H4 (cell line): ENCODE data around the gene FAM199X. TPM values are rescaled to one million over a fixed set of nuclear protein-coding genes. Genes with fewer than 3 reads are reported as not detected.

ENCODE experiments used
- DNase-seq: peaks from one replicate; pipeline ENCODE4 v3.0.0-alpha.2; 2015; ENCODE audit warnings: low spot score
- total RNA-seq: library from RNA; depleted of rRNA; stranded (reverse); fragments of >200 nt; shearing (Covaris generic); gene quantifications from 2 replicates; pipeline ENCODE4 v1.2.3, GENCODE V29; 2014; rRNA removed

The FAM199X gene
- total RNA-seq, result 23.1 and 30.8 TPM in 2 replicates

DNA sequence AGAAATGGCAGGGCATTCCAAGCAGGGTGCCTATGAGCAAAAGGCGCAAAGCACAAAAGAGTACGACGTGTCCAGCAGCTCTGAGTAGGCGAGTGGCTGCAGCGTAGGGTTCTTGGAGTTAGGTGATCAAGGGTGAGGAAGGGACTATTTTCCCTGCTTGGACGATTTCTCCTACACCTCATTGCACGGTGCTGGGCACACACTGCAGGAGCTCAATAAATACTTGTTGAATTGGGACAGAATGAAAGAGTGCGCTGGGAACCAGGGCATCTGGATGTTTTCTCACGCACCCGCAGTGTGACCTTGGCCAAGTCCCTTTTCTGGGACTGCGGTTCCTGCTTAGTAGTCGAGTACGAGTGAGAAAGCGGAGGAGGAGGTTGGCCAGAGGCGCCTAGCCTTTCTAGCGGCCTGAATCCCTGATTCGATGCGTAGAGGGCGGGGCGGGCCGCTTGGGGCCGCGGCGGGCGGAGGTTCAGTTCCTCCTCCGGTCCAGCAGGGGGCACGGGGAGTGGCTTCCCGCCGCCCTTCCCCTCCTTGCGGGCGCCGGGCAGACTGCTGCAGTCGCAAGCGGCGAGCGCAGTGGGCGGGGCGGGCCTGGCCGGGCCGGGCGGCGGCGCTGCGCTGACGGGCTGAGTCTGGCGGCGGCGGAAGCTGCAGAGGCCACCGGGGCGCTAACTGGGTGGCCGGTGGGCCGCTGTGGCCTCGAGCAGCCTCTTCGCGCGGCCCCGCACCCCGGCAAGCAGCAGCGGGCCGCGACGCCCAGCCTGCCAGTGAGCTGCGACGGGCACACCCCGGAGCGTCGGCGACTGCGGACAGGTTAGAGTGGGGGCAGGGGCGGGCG, at the start of gene FAM199X:
FAM199X (plus strand) TSS at position 560 of the 841 bp plus-strand sequence. CDS start 333 bp downstream, outside the sequence.
- DNase-seq, result peak; percentile 78

DNA sequence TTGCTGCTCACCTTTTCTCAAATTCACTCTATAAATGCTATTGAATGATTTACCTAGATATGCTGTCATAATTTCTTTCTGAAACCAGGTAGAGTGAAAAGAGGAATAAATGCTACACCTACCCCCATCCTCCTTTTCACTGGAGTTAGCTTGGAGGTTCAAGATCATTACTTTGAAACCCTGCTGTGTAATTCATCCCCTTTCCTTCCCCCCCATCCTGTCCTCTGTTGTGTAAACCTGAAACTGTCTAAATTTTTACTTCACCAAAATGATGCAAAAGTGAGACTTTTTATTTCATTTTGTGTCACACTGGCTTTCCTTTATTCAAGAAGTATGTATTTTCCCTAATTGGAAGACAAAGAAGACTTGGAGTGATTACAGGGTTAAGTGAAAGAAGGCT, 48.5 kb upstream of the FAM199X start:
- DNase-seq, result no peak

DNA sequence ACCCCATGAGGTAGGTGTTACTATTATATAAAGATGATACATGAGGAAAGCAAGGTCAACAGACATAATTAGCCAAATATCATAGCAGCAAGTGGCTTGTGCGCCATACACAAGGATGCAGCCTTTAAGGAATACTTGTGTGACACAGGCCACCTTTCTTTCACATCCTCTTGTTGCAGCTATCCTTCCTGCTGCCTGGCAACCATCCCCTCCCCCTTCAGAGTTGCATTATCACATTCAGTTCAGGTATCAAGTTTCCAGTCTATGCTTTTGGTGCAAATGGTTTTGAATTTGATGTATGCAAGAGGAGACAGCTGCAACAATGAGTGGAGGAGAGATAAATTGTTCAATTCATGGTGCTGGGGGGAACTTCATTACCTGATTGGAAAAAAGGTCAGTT, 47.5 kb upstream of the FAM199X start:
- no peak for DNase-seq

DNA sequence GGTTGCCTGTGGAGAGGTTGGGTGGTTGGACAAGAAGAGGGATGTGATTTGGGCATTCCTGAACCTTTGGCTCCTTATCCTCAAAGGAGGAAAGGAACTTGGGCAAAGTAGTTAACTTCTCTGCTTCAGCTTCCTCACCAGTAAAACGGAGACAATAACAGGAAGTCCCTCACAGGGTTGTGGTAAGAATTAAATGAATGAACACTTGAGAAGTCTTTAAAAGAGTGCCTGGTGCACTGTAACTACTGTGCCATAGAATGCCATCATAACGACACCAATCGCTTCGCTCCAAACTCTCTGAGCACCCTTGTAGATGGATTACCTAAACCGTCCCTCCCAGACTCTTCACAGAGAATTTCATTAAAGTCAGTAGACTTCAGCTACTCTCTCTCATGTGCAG, 43.4 kb upstream of the FAM199X start:
- DNase-seq, result no peak

DNA sequence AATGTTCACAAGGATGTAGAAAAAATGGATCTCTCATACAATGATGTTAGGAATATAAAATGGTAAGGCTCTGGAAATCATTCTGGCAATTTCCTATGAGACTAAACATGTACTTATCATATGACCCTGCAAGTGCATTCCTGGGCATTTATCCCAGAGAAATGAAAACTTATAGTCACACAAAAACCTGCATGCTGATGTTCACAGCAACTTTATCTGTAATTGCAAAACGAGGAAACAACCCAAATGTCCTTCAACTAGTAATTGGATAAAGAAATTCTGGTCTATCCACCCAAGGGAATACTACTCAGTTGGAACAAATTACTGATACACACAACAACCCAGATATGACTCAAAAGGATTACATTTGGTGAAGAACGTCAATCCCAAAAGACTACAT, 39.4 kb upstream of the FAM199X start:
- no peak for DNase-seq

DNA sequence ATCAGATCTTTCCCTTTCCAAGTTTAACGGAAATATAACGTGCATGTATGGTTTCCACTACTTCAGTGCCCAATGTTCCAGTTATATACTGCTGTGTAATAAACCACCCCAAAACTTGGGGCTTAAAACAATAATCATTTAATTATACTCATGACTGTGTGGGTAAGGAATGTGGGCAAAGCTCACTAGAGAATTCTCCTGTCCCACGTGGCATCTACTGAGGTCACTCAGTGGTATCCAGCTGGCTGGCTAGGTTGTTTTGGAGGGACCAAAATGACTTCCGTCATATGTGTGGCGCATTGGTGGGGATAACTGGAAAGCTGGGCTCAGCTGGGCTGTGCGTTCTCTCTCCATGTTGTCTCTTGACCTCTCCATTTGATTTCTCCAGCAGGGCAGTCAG, 35.4 kb upstream of the FAM199X start:
- no peak for DNase-seq

DNA sequence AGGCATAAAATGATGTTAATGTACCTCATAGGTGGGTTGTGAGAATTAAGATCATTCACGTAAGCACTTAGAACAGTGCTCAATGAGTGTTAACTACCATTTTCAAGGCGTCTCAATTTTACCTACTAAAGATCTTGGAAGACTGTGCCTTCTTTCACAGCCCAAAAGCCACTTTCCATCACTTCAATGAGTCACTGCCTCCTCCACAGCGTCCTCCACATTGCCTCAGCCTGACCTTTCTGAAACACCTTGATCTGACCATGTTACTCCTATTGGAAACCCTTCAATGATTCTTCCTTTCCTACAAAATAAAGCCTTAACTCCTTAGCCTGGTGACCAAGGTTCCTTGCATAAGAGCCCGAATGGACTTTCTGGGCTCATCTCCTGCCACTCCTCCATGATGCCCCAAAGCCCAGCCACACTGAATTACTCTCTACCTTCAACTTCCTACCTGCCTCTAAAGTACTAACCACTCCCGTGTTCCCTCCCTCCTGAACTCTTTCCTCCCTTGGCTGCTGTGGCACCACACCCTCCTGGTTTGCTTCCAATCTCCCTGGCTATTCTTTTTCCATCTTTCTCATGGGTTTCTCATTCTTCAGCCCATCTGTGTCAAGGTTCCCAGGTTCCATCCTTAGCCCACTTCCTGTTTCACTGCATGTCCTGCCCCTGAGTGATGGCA, 31.5 kb upstream of the FAM199X start:
- DNase-seq, result no peak

DNA sequence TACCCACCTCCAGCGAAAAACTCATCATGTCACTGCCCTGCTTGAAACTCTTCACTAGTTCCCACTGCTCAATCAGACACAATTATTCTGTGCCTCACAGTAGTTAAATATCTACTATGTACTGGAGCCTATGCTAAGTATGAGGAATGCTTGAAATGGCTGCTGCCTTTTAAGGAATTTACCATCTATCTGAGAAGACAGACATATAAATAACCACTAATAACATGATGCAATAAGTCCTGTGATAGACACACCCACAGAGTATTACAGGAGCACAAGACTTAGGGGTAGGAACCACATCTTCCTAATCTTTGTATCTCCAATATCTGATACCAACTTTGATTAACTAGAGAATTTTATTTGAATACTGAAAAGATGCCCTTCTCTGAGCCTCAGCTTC, 30.6 kb upstream of the FAM199X start:
- DNase-seq, result no peak

DNA sequence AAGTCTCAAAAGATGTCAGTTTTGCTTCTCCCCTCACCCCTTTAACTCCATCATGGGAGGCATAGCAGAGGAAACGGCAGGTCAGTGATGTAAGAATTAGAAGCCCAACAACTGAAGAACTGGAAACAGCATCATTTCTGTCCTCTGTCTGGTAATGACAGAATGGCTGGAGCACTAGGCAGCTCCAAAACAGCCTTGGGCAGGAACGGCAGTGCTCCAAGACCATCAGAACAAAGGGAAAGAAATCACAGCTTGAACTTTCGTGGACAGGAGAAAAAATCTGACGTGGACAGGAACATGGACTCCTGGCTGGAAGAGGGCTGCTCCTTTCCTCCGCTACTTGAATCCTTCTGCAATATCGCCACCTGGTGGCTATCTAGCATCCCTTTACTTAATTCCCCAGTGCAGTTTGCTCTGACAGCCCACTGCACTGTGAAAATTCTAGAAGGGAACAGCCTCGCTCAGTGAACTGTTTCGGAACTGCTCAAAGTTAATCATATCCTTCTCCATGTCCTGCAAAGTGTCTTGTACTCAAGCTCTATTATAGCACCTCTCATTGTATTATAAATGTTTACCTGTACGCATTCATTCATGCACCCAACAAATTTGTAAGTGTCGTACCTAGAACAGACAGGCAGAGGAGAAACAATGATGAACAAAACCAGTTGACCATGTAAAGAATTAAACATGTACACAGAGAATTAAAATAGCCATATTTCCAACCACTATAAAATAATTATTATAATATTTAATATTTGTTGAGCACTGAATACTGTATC, 29.8 kb upstream of the FAM199X start:
- peak; percentile 84 for DNase-seq

DNA sequence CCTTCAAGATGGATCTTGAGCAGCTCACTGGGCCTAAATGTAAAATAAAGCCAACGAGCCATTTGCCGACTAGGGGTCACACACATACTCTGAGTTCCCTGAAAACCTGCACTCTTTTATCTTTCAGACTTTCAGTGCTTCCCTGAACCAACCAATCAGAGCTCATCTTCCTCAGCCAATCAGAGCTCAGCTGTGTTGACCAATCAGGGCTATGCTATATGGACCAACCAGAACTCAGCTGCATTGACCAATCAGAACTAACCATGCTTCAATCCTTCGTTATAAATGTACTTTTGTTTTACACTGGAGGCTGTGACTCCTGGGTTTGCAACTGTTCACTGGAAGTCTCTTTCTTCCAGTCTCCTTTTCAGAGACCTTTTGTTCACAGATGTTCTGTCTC, 28.8 kb upstream of the FAM199X start:
- peak; percentile 16 for DNase-seq

DNA sequence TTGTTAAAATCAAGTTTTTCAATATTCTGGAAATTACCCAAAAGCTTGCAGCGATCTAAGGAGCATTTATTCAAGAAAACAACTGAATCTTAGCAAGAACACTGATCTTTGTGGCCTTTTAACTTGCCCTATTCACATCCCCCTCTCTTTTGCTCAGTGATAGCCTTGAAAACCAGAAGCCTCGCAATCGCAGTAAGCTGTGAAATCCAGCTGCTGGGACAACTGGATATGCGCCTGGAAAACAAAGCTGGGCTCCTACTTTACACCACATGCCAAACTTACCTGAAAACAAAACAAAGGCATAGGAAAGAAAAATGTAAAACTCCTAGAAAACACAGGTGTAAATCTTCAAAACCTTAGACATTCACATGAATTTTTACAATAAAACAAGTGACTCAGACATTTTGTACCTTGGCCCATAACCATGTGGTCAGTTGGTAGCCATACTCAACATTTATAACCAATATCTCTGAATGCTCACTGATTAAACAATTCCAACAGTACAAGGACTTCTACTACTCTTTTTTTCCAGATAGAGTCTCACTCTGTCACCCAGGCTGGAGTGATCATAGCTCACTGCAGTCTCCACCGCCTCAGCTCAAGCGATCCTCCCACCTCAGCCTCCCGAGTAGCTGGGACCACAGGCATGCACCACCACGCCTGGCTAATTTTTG, 25.0 kb upstream of the FAM199X start:
- no peak for DNase-seq

DNA sequence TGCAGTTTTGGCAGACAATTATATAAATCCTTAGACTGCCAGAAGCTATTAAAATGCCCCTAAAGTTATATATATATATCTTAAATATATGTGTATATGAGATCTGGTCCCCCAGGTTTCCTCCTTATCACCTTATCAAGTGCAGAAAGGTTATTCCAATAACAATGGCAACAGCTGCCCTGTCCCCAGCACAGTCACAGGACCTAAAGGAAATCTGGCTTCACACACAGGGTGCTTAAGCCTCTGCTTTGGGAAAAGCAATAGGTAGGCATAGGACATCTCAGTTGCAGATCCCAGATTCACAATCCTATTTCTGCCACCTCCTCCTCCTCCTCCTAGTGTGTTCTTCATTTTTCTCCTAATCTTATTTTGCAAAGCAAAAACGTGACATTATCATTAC, 15.2 kb upstream of the FAM199X start:
- DNase-seq, result no peak

DNA sequence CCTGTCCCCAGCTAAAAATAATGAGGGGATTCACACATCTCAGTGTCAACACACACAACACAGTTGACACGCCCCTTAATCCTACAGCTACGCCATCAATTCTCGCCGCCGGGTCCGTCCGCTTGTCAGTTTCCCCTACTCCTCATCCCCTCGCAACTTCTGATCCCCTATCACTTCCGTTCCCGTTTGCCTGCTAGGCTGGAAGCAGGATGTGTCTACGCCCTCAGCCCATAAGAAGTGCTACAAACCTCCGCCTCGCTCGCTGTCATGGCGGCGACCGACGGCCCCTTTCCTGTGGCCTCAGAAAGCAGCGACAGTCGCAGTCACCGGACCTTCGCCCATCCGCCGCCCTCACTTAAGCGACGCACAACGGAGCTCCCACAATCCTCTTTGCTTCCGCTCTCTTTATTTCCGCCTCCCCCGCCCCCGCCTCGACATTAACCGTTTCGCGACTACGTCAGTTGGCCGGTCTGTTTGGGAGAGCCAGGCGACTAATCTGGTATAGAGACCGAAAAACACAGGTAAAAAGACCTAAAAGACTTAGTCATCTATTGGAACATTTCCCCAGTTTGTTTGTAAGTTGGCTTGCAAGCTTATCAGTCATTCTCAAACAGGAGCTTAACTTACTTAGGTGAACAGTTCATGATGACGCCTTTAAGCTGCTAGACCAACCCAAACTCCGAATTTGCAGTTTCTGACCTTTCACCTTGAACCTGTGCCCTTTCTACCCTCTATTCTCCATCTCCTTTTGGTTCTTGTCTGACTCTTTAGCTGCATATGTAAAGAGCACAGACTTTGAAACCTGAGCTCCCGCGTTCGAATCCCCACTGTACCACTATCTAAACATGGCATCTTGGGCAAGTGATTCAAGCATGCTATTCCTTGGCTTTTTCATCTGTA, 9.4 kb upstream of the FAM199X start, which contains the start of gene SLC25A53:
SLC25A53 (minus strand) TSS at position 380 of the 900 bp plus-strand sequence. CDS start 51,752 bp downstream, outside the sequence.
- peak; percentile 80 for DNase-seq

DNA sequence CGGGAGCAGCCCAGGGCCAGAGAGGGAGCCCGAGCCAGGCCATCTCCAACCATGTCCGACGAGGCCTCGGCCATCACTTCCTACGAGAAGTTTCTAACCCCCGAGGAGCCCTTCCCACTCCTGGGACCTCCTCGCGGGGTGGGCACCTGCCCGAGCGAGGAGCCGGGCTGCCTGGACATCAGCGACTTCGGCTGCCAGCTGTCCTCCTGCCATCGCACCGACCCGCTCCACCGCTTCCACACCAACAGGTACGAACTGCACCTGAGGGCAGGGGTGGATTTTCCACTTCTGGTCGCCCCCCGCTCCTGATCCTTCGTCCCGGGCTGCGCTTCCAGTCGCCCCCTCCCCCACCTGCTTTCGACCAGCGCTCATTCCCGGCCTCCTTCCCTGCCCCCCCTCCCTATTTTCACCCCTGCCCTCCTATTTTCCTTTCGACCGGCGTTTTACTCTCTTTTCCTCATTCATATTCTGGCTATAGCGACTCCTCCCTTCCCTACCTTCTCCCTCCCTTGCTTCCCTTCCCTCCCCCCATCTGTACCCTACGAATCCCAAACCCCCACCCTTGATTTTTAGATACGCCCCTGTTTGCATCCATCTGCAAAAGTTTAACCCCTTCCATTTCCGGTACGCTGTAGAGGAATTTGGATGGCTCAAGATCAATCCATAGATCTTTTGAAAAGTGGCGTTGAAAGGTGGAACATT, 633 bp downstream of the FAM199X start:
- peak; percentile 3 for DNase-seq

DNA sequence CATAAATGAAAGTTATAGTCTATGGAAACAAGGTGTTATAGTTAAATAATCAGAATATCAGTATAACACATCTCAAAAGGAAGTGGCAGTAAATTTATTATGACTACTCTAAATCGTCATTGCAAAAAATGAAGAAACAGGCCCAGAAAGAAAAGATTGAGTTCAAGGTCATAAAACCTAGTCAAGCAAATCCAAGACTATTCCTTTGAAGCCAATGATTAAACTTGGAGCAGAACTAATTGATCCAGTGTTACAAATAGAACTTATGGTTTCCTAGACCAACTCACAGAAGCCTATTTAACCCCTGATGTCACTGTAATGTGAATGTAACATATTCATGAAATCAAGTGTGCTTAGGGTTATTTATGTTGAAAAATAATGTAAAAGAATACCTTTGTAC, 1.9 kb downstream of the FAM199X start:
- DNase-seq, result no peak

DNA sequence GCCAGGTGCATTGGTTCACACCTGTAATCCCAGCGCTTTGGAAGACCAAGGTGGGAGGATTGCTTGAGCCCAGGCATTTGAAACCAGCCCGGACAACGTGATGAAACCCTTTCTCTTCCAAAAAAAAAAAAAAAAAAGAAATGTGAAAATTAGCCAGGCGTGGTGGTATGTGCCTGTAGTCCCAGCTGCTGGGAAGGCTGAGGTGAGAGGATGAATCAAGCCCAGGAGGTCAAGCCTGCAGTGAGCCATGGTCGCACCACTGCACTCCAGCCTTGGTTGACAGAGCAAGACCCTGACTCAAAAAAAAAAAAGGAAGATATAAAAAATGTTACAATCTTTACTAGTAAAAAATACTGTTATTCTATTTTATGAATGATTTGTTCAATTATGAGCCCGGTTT, 5.9 kb downstream of the FAM199X start:
- DNase-seq, result no peak

DNA sequence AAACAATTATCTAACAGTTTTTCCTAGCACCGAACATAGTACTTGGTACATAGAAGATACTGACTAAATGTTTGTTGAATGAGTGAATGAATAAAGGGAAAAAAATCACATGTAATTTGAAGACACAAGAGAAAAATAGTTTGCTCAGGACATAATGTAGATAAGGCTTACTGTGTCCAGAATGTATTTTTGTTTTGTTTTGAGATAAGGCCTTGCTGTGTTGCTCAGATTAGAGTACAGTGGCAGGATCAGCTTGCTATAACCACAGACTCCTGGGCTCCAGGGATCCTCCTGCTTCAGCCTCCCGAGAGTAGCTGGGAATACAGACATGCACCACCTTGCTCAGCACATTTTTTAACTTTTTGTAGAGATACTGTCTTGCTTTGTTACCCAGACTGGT, 6.5 kb downstream of the FAM199X start:
- no peak for DNase-seq

DNA sequence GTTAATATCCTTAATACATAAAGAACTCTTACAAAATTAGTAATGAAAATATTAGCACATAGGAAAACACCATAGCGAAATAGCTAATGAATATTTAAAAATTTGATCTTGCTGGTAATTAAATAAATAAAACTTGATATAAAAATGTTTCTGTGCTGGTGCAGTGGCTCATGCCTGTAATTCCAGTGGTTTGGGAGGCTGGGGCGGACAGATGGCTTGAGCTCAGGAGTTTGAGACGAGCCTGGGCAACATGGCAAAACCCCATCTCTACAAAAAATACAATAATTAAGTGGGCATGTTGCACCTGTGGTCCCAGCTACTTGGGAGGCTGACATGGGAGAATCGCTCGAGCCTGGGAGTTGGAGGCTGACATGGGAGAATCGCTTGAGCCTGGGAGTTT, 7.6 kb downstream of the FAM199X start:
- DNase-seq, result no peak

DNA sequence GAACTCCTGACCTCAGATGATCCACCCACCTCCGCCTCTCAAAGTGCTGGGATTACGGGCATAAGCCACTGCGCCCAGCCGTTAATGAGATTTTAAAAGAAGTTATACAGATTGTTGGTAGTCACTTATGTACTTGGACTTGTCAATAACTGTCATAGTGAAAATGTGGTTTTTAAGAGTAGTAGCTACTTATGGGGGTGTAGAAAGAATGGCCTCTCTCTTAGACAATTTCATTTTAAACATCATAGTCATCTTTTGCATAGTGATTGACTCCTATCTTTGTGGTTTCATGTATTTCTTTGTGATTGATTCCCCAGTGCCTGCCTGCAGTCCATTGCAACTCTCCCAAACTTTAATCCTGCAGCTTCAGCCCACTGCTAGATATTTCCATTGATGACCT, 17.4 kb downstream of the FAM199X start:
- no peak for DNase-seq

DNA sequence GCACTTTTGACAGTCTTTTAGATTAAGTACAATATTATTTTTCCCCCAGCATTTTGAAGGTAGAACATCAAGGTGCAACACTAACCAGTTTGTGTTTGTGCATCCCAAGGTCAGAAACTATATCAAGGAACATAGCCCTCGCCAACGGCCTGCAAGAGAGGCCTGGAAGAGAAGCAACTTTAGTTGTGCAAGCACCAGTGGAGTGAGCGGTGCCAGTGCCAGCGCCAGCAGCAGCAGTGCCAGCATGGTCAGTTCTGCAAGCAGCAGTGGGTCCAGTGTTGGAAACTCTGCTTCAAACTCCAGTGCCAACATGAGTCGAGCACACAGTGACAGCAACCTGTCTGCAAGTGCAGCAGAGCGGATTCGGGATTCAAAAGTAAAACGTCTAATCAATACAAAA, 21.7 kb downstream of the FAM199X start:
- no peak for DNase-seq
